ENCODE measurements around the gene LPIN1. TPM values are rescaled to one million over a fixed set of nuclear protein-coding genes. Genes with fewer than 3 reads are reported as not detected.
"Not testable (repeated sequence)": the region's sequence is repeated elsewhere in the genome, so short reads cannot be mapped to it uniquely, and the experiment has no call there.

LPIN1 gene
- total RNA-seq, 6 experiments from 2014 or later: 17.5 to 22.9 (median 20.7) TPM

DNA sequence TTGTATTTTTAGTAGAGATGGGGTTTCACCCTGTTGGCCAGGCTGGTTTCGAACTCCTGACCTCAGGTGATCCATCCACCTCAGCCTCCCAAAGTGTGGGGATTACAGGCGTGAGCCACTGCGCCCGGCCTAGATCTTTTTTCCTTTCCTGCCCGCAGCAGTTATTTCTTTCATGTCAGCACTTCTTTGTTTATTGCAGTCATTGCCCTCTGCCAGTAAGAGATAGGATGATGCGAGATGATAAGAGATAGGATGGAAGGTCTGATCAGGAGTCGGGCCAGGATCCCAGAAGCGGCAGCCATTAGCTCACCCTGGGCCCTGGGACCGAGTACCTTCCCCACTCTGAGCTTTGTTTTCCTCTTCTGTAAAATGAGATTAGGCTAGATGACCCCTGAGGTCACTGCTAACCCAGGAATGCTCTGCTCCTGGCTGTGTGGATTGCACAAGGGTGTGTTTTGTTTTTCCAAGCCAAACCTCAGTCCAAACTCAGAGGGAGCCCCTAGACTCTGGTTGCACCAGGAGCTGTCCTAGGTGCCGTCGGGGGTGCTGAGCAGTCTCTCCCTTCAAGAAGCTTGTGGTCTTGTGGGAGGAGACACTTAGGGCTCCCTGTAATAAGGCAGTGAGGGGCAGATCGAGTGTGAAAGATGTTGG lies 63.3 kb downstream of the LPIN1 start:
- Mint-ChIP-seq H3K27me3 (ENCODE audit: insufficient read depth) (no peaks in the 10 kb centered on the region; the same call in 1 of the 2 replicates), H3K27ac (no peak overlapping the region), H3K4me3 (no peak overlapping the region), H3K36me3 (ENCODE audit: low read depth) (peaks cover 55% of the 10 kb centered on the region), H3K4me1 (ENCODE audit: low read depth) (peaks cover 12% of the 10 kb centered on the region), H3K9me3 (no peaks in the 10 kb centered on the region)
- TF ChIP-seq CTCF (IDR thresholded peaks at IDR 0.05): no peak
- DNase-seq: no peak

DNA sequence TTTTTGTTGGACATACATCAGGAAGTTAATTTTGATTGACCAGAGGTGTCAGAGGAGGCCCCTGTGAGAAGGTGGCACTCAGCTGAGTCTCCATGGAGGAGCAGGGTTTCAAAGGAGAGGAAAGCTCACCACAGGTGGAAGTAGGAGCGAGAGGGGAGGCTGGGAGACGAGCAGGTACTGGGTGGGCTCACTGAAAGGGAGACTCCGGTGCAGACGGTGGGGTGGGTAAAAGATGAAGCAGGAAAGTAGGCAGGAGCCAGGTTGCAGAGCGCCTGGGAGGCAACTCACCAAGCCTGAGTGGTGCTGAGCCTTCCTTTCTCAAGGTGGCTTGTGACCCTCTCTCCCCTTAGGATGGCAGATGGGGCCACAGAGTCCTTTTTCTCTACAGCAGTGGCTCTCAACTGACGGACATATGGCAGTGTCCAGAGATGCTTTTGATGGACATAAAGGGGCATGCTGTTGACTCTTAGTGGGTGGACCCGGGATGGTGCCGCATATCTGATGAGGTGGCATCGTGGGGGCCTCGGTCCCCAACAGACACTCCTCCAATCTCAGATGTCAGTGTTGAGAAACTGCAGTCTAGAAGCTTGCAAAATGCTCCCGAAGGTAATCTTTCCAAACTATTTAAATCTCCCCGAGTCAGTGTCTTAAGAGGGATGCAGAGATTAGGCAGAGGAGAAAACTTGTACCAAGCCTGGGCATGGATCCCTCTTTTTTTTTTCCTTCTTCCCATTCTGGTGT lies 64.0 kb downstream of the LPIN1 start:
- H3K27ac Mint-ChIP-seq: no peak overlapping the region
- no peak for TF ChIP-seq CTCF (IDR thresholded peaks at IDR 0.05)
- peaks cover 53% of the 10 kb centered on the region for H3K36me3 Mint-ChIP-seq (ENCODE audit: low read depth)
- H3K4me3 Mint-ChIP-seq: no peak overlapping the region
- H3K27me3 Mint-ChIP-seq (ENCODE audit: insufficient read depth): no peaks in the 10 kb centered on the region; the same call in 1 of the 2 replicates
- no peaks in the 10 kb centered on the region for H3K9me3 Mint-ChIP-seq
- no peak for DNase-seq
- H3K4me1 Mint-ChIP-seq (ENCODE audit: low read depth): peaks cover 12% of the 10 kb centered on the region

GRCh38 chr2:11811036-11811654 lies 64.7 kb downstream of the LPIN1 start:
- no peak for TF ChIP-seq CTCF (IDR thresholded peaks at IDR 0.05)
- no peaks in the 10 kb centered on the region for H3K9me3 Mint-ChIP-seq
- H3K27ac Mint-ChIP-seq: no peak overlapping the region
- DNase-seq: no peak
- no peak overlapping the region for H3K4me3 Mint-ChIP-seq
- peaks cover 12% of the 10 kb centered on the region for H3K4me1 Mint-ChIP-seq (ENCODE audit: low read depth)
- peaks cover 53% of the 10 kb centered on the region for H3K36me3 Mint-ChIP-seq (ENCODE audit: low read depth)
- no peaks in the 10 kb centered on the region; the same call in 1 of the 2 replicates for H3K27me3 Mint-ChIP-seq (ENCODE audit: insufficient read depth)

DNA sequence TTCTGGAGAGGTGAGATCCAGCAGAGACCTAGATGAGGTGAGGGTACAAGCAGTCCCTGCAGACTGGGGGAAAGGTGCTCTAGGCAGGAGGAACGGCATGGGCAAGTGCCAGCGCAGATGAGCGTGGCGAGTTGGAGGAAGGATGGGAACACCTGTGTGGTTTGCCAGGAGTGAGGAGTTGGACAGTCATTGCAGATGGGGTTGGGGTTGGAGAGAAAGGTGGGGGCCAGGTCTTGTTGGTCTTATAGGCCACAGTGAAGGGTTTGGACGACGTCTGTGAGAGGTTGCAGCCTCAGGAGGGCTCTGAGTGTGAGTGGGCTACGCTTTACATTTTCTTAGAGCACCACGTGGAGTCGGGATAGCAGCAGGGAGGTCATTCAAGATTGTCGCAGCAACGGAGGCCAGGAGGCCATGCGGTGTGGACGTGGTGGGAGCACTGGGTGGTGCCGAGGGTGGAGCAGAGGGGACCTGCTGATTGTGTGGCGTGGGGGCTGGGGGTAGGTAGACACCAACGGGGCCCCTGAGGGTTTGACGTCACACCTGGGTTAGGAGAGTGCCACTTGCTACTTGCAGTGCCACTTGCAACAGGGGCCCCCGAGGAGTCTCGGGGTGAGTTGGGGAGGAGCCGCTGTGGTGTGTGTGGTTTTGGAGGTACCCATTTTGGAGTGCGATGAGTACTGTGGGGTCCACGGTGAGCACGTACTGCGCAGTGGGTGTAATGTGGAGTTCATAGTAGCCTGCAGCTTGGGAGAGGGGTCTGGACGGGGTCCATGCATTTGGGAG lies 66.2 kb downstream of the LPIN1 start:
- TF ChIP-seq CTCF (IDR thresholded peaks at IDR 0.05): no peak
- no peaks in the 10 kb centered on the region; the same call in 1 of the 2 replicates for H3K27me3 Mint-ChIP-seq (ENCODE audit: insufficient read depth)
- no peak overlapping the region for H3K4me3 Mint-ChIP-seq
- H3K27ac Mint-ChIP-seq: no peak overlapping the region
- DNase-seq: no peak
- peaks cover 55% of the 10 kb centered on the region for H3K36me3 Mint-ChIP-seq (ENCODE audit: low read depth)
- peaks cover 12% of the 10 kb centered on the region for H3K4me1 Mint-ChIP-seq (ENCODE audit: low read depth)
- H3K9me3 Mint-ChIP-seq: no peaks in the 10 kb centered on the region

GRCh38 chr2:11813345-11813744 lies 66.9 kb downstream of the LPIN1 start:
- H3K4me3 Mint-ChIP-seq; DNase-seq; H3K9me3 Mint-ChIP-seq; H3K27ac Mint-ChIP-seq; H3K27me3 Mint-ChIP-seq (ENCODE audit: insufficient read depth): not testable (repeated sequence)
- H3K4me1 Mint-ChIP-seq (ENCODE audit: low read depth): peaks cover 12% of the 10 kb centered on the region
- peaks cover 48% of the 10 kb centered on the region for H3K36me3 Mint-ChIP-seq (ENCODE audit: low read depth)
